SKM-1 treated with dmso at 0.1 percent for 144 hours (cell line): ENCODE measurements around the gene TCEAL7.

Experiments used
- DNase-seq: peaks from one replicate; lab custom pipeline; 2025; ENCODE audit not compliant: unreplicated experiment; lab: John Stamatoyannopoulos, UW

The TCEAL7 gene

GRCh38 chrX:103363046-103363445 is 33.0 kb downstream of the TCEAL7 start:
- DNase-seq = no peak

GRCh38 chrX:103367502-103367901 is 37.5 kb downstream of the TCEAL7 start:
- DNase-seq = no peak

GRCh38 chrX:103369479-103369878 is 39.4 kb downstream of the TCEAL7 start:
- no peak for DNase-seq

- DNase-seq = no peak
Measured at GRCh38 chrX:103372886-103373285, 42.8 kb downstream of the TCEAL7 start.

- no peak for DNase-seq
Measured at GRCh38 chrX:103373581-103373980, 43.5 kb downstream of the TCEAL7 start.

GRCh38 chrX:103376118-103376978 is 46.3 kb downstream of the TCEAL7 start, which contains the start of gene BEX3:
Gene BEX3 (plus strand): TSS chrX:103376538. CDS start chrX:103377522, 984 bp downstream.
- no peak for DNase-seq

GRCh38 chrX:103376979-103377324 is 46.9 kb downstream of the TCEAL7 start:
- DNase-seq = no peak

GRCh38 chrX:103378990-103379389 is 49.0 kb downstream of the TCEAL7 start:
- DNase-seq = no peak
